B cell (primary cell): Measurements from ENCODE around the gene TXNDC2. TPM values are rescaled to one million over a fixed set of nuclear protein-coding genes. Genes with fewer than 3 reads are reported as not detected.
"Not testable (repeated sequence)": the region's sequence is repeated elsewhere in the genome, so short reads cannot be mapped to it uniquely, and the experiment has no call there.

Experiments
- ATAC-seq: fragments of 200-7000 bp; cut with Tn5 transposase; one replicate; pipeline ENCODE4 v1.10.0; 2021; ENCODE audit warnings: low read depth, mild to moderate bottlenecking, moderate number of reproducible peaks, moderate library complexity
- CTCF ChIA-PET: fragments of 350-600 bp; sonication (Branson Sonifier 250); formaldehyde crosslinking; loops from one replicate; lab custom pipeline; 2021; ENCODE audit warnings: antibody characterized with exemption, inconsistent platforms; lab: Charles Lee
- POLR2A ChIA-PET: fragments of 350-600 bp; sonication (Branson Sonifier 250); formaldehyde crosslinking; loops from one replicate; lab custom pipeline; 2021; ENCODE audit warnings: antibody characterized with exemption; lab: Charles Lee
- DNase-seq: peaks from one replicate; pipeline ENCODE4 v3.0.0; 2013
- H2AFZ ChIP-seq: 2 replicates; pipeline ENCODE4 v1.6.1; 2012; ENCODE audit warnings: mild to moderate bottlenecking, low read depth, low read length; ENCODE audit not compliant: insufficient read depth, poor library complexity, severe bottlenecking
- H3K27ac ChIP-seq, 2 donors: 1 replicate in 1 of 2; 2 replicates in 1 of 2; pipeline ENCODE4 v1.5.1; 2012 to 2013; ENCODE audit warnings: low read length in 2 of 2, mild to moderate bottlenecking in 2 of 2, moderate library complexity in 1 of 2
- H3K27me3 ChIP-seq, 4 experiments: fragments of 200-600 bp in 1 of 4; sonication (generic) in 1 of 4; replicated peaks in 1 of 4; 1 replicate in 2 of 4; 2 replicates in 2 of 4; pipeline versions ENCODE4 v1.6.1 to v1.7.0; 2013 to 2016; ENCODE audit warnings: low read length in 3 of 4, mild to moderate bottlenecking in 2 of 4, mixed read lengths in 1 of 4, moderate library complexity in 1 of 4; ENCODE audit not compliant: insufficient read depth in 4 of 4, control insufficient read depth in 3 of 4; ENCODE audit errors: control extremely low read depth in 1 of 4
- H3K36me3 ChIP-seq, 2 experiments: replicated peaks in 1 of 2; 1 replicate in 1 of 2; 2 replicates in 1 of 2; pipeline versions ENCODE4 v1.6.1 to v1.7.1; 2013; ENCODE audit warnings: low read length in 1 of 2; ENCODE audit not compliant: insufficient read depth in 2 of 2, control insufficient read depth in 1 of 2; ENCODE audit errors: control extremely low read depth in 1 of 2, extremely low read depth in 1 of 2
- H3K4me1 ChIP-seq, 2 donors: fragments of 200-600 bp in 1 of 2; sonication (generic) in 1 of 2; 1 replicate in 1 of 2; 2 replicates in 1 of 2; pipeline versions ENCODE4 v1.5.1 to v1.6.1; 2013 to 2017; ENCODE audit warnings: low read length in 2 of 2; ENCODE audit not compliant: control insufficient read depth in 2 of 2, insufficient read depth in 2 of 2
- H3K4me2 ChIP-seq: replicated peaks from 2 replicates; pipeline ENCODE3; 2012; ENCODE audit warnings: mild to moderate bottlenecking, low read depth, low read length; ENCODE audit not compliant: poor library complexity, severe bottlenecking
- H3K4me3 ChIP-seq, 5 experiments: fragments of 200-600 bp in 1 of 5; sonication (generic) in 1 of 5; 1 replicate in 3 of 5; 2 replicates in 2 of 5; pipeline versions ENCODE4 v1.5.1 to v1.7.0; 2011 to 2016; ENCODE audit warnings: low read length in 4 of 5, mild to moderate bottlenecking in 4 of 5, low read depth in 2 of 5, control low read depth in 1 of 5, moderate library complexity in 1 of 5; ENCODE audit not compliant: insufficient read depth in 1 of 5; ENCODE audit errors: control extremely low read depth in 1 of 5, extremely low read depth in 1 of 5
- H3K79me2 ChIP-seq: fragments of 200-600 bp; sonication (generic); one replicate; pipeline ENCODE4 v1.6.0; 2016; ENCODE audit warnings: low read length; ENCODE audit not compliant: control insufficient read depth, insufficient read depth
- H3K9ac ChIP-seq: fragments of 200-600 bp; sonication (generic); 2 replicates; pipeline ENCODE4 v1.6.1; 2017; ENCODE audit warnings: mild to moderate bottlenecking, low read length, moderate library complexity
- H3K9me3 ChIP-seq, 3 donors: one replicate each; pipeline versions ENCODE4 v1.6.1 to v1.7.1; 2013; ENCODE audit warnings: low read length in 2 of 3; ENCODE audit not compliant: control insufficient read depth in 2 of 3, insufficient read depth in 1 of 3; ENCODE audit errors: control extremely low read depth in 1 of 3
- H4K20me1 ChIP-seq: 2 replicates; pipeline ENCODE4 v1.6.0; 2012; ENCODE audit warnings: mild to moderate bottlenecking, low read length; ENCODE audit not compliant: insufficient read depth, control insufficient read depth, poor library complexity, severe bottlenecking
- H3K27ac Mint-ChIP-seq: one replicate; pipeline ENCODE4 v1.8.0; 2021; ENCODE audit warnings: mixed read lengths
- H3K27me3 Mint-ChIP-seq: one replicate; pipeline ENCODE4 v1.8.0; 2021; ENCODE audit warnings: mixed read lengths
- H3K4me1 Mint-ChIP-seq: one replicate; pipeline ENCODE4 v1.8.0; 2021; ENCODE audit warnings: mixed read lengths
- H3K4me3 Mint-ChIP-seq: one replicate; pipeline ENCODE4 v1.8.0; 2021; ENCODE audit warnings: mixed read lengths
- H3K9me3 Mint-ChIP-seq: one replicate; pipeline ENCODE4 v1.8.0; 2022; ENCODE audit warnings: mixed read lengths; ENCODE audit not compliant: insufficient read depth
- CTCF ChIP-seq: fragments of 200-600 bp; IDR thresholded peaks from one replicate; pipeline ENCODE4 v1.8.0; 2022; ENCODE audit warnings: antibody characterized with exemption, mild to moderate bottlenecking
- EZH2 ChIP-seq: IDR thresholded peaks from 2 replicates; pipeline ENCODE4 v1.6.1; 2012; ENCODE audit warnings: borderline replicate concordance, low read depth, mild to moderate bottlenecking, moderate library complexity, low read length; ENCODE audit not compliant: insufficient read depth, poor library complexity, severe bottlenecking
- WGBS: methylation state at CpG from one replicate; pipeline ENCODE4 v1.1.5; 2013; ENCODE audit warnings: missing lambda C conversion rate; ENCODE audit not compliant: insufficient coverage; 5-methylcytosine and 5-hydroxymethylcytosine counted together
- intact Hi-C: fragments of 100-400 bp; cut with micrococcal nuclease; formaldehyde crosslinking; loops from one replicate; pipeline ENCODE4 v1.10.0; 2022
- polyA plus RNA-seq: library from polyadenylated mRNA; depleted of rRNA; stranded (reverse); fragments of >200 nt; gene quantifications from 2 replicates; pipeline ENCODE4 v1.2.3, GENCODE V29; 2012
- total RNA-seq, 2 donors: library from RNA; stranded (reverse); fragments of 120-200 nt in 1 of 2; gene quantifications; 1 replicate in 1 of 2; 2 replicates in 1 of 2; pipeline versions ENCODE4 v1.2.3 to v1.2.4, GENCODE V29; 2013 to 2022

The TXNDC2 gene
- total and polyA plus RNA-seq, 2 donors (not counting 1 experiment from before 2014, with no cell fraction given): 0.07 to 0.22 TPM

GRCh38 chr18:9898792-9899549 lies 13.2 kb downstream of the TXNDC2 start:
- Histone ChIP-seq H3K9ac (no peak overlapping the region), H2AFZ (no peak overlapping the region), H3K4me1 (no peaks in the 10 kb centered on the region), H3K79me2 (no peaks in the 10 kb centered on the region), H3K36me3 (no peaks in the 10 kb centered on the region), H3K4me3 (no peak overlapping the region), H3K4me2 (no peak overlapping the region), H3K27me3 (peaks cover 0 to 2% (median 0%) of the 10 kb centered on the region in 4 experiments), H3K27ac (no peak overlapping the region), H4K20me1 (no peaks in the 10 kb centered on the region), H3K9me3 (no peaks in the 10 kb centered on the region)
- intact Hi-C loops: no loop called here
- Mint-ChIP-seq H3K4me3 (no peak overlapping the region), H3K4me1 (no peaks in the 10 kb centered on the region), H3K27ac (no peak overlapping the region), H3K9me3 (no peaks in the 10 kb centered on the region), H3K27me3 (peaks cover 12% of the 10 kb centered on the region)
- 94% methylated on average over 3 of the region's 11 CpGs for WGBS
- ATAC-seq: no peak
- ChIA-PET CTCF (no interaction called here), POLR2A (no interaction called here)
- TF ChIP-seq EZH2 (no peak), CTCF (no peak)
- no peak for DNase-seq

GRCh38 chr18:9899550-9899930 lies 13.8 kb downstream of the TXNDC2 start:
- CTCF ChIA-PET, H3K4me2 ChIP-seq, H2AFZ ChIP-seq, H4K20me1 ChIP-seq, H3K27me3 ChIP-seq, H3K4me1 Mint-ChIP-seq, H3K36me3 ChIP-seq, H3K4me1 ChIP-seq, H3K4me3 Mint-ChIP-seq, intact Hi-C loops, H3K79me2 ChIP-seq, H3K27ac Mint-ChIP-seq, H3K9ac ChIP-seq, H3K27ac ChIP-seq, ATAC-seq, H3K4me3 ChIP-seq, H3K9me3 Mint-ChIP-seq, POLR2A ChIA-PET, DNase-seq, H3K9me3 ChIP-seq: not testable (repeated sequence)
- H3K27me3 Mint-ChIP-seq: peaks cover 12% of the 10 kb centered on the region
- WGBS: no CpG with 5 or more reads among the region's 1 CpG
